ENCODE measurements around the gene NHLH1. TPM values are rescaled to one million over a fixed set of nuclear protein-coding genes. Genes with fewer than 3 reads are reported as not detected.

Gene NHLH1
- total RNA-seq, 2 experiments from 2014 or later = 0.63 to 0.68 TPM

DNA sequence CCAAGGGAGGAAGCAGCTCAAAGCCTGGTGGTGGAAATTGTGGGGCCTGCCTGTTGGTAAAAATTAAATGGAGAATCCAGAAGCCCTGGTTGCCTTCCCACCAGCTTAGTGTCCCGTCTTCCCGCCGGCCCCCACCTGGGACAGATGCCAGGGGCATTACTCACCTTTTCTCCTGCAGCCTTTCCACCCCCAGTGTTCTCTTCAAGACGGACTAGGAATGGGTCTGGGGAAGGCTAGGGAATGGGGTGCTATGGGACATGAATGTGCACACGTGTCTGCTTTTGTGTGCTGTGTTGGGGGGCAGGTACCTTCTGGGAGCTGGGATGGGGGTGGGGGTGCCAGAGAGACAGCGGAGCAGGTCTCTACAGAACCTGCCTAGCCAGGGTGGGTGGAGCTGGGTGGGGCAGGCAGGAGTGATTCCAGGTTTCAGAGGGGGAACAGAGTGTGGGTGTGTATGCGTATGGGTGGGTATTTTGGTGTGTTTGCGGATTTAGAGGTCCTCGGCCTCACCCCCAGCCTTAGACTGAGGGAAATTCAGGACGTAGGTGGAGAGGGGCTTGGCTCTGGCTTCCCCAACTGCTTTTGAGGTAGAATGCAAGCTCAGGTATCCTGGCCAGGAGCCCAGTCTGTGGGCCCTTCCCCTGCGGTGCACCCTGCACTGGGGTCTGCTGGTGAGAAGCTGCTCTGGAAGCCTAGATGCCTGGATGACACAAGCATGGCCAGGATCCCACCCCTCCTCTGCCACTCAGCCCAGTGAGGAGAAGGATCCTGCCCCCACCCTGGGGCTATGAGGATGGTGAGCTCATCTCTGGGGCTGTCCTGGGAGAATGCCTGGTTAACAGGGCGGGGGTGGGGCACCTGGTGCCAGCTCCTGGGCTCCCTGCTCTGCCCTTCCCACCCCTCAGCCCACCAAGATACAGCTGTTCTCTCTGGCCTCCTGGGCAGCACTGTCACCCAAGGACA lies 41.2 kb downstream of the NHLH1 start:
- CTCF ChIA-PET (ENCODE audit: unreplicated experiment) = interaction anchor here (0.6 to 0.7 kb wide), 2 partner anchors 115 to 359 kb away, joined by 3 read pairs; no protein-coding TSS in a partner anchor
- no peak for DNase-seq (ENCODE audit: low spot score)

DNA sequence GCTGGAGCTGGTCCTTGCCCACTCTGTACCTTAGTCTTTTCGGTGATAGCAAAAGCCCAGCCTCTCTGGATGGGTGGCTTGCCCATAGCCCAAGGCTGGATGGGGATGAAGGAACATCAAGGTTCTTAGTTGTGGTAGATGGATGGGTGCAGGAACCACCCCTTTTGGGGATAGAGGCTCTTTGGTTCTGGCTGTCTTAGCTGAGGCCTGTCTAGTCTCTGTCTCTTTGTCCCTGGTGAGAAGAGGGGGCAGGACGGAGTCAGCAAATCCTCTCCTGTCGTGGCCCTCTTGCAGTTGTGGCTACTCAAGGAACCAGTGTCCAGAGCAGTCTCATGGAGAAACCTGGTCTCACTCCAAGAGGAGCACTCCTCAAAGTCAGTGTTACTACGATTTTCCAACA lies 42.0 kb downstream of the NHLH1 start:
- ChIA-PET POLR2A (no interaction called here), CTCF (ENCODE audit: unreplicated experiment) (interaction anchor here (0.6 kb wide), 1 partner anchor 359 kb away, joined by 3 read pairs; no protein-coding TSS in a partner anchor)
- no peaks in the 10 kb centered on the region for H3K36me3 ChIP-seq (ENCODE audit: insufficient read depth, low read length)

More for the DNA sequence above, 41.2 kb downstream of the NHLH1 start:
- no peak overlapping the region for H3K4me2 ChIP-seq (ENCODE audit: low read length)
- H4K20me1 ChIP-seq (ENCODE audit: insufficient read depth, low read length) = no peaks in the 10 kb centered on the region
- no peaks in the 10 kb centered on the region for H3K79me2 ChIP-seq (ENCODE audit: insufficient read depth, low read depth, low read length)
- peaks cover 8% of the 10 kb centered on the region for H3K4me1 ChIP-seq (ENCODE audit: insufficient read depth, low read length, poor library complexity, severe bottlenecking)
- H3K27ac ChIP-seq (ENCODE audit: low read depth, low read length, poor library complexity, severe bottlenecking) = no peak overlapping the region
- no peak overlapping the region for H3K4me3 ChIP-seq (ENCODE audit: low read depth, low read length, poor library complexity, severe bottlenecking)
- H3K9me2 ChIP-seq (ENCODE audit: insufficient read depth, low read length) = no peaks in the 10 kb centered on the region
- intact Hi-C loops (cut with micrococcal nuclease; ENCODE audit: unreplicated experiment) = no loop called here
- no TSS peak for BruUV-seq (replicated peaks)
- TF ChIP-seq EZH2phosphoT487 (IDR thresholded peaks at IDR 0.05; ENCODE audit: borderline replicate concordance, low read depth, low read length) = no peak
- TF ChIP-seq, protein P1, sequence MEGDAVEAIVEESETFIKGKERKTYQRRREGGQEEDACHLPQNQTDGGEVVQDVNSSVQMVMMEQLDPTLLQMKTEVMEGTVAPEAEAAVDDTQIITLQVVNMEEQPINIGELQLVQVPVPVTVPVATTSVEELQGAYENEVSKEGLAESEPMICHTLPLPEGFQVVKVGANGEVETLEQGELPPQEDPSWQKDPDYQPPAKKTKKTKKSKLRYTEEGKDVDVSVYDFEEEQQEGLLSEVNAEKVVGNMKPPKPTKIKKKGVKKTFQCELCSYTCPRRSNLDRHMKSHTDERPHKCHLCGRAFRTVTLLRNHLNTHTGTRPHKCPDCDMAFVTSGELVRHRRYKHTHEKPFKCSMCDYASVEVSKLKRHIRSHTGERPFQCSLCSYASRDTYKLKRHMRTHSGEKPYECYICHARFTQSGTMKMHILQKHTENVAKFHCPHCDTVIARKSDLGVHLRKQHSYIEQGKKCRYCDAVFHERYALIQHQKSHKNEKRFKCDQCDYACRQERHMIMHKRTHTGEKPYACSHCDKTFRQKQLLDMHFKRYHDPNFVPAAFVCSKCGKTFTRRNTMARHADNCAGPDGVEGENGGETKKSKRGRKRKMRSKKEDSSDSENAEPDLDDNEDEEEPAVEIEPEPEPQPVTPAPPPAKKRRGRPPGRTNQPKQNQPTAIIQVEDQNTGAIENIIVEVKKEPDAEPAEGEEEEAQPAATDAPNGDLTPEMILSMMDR (conservative IDR thresholded peaks at IDR 0.05; ENCODE audit: low read length) = no peak
- no peaks in the 10 kb centered on the region for H3K9me3 ChIP-seq (ENCODE audit: low read length)
- H3K36me3 ChIP-seq (ENCODE audit: insufficient read depth, low read length) = no peaks in the 10 kb centered on the region
- POLR2A ChIA-PET = no interaction called here
- no peak overlapping the region for H2AFZ ChIP-seq (ENCODE audit: low read length)

More for the DNA sequence above, 42.0 kb downstream of the NHLH1 start:
- no peak for TF ChIP-seq EZH2phosphoT487 (IDR thresholded peaks at IDR 0.05; ENCODE audit: borderline replicate concordance, low read depth, low read length)
- TF ChIP-seq, protein P1 (conservative IDR thresholded peaks at IDR 0.05; ENCODE audit: low read length) = no peak
- no TSS peak for BruUV-seq (replicated peaks)
- intact Hi-C loops (cut with micrococcal nuclease; ENCODE audit: unreplicated experiment) = no loop called here
- Histone ChIP-seq H4K20me1 (ENCODE audit: insufficient read depth, low read length) (no peaks in the 10 kb centered on the region), H3K4me2 (ENCODE audit: low read length) (no peak overlapping the region), H3K79me2 (ENCODE audit: insufficient read depth, low read depth, low read length) (no peaks in the 10 kb centered on the region), H2AFZ (ENCODE audit: low read length) (no peak overlapping the region), H3K27ac (ENCODE audit: low read depth, low read length, poor library complexity, severe bottlenecking) (no peak overlapping the region), H3K9me2 (ENCODE audit: insufficient read depth, low read length) (no peaks in the 10 kb centered on the region), H3K4me1 (ENCODE audit: insufficient read depth, low read length, poor library complexity, severe bottlenecking) (peaks cover 4% of the 10 kb centered on the region), H3K4me3 (ENCODE audit: low read depth, low read length, poor library complexity, severe bottlenecking) (no peak overlapping the region), H3K9me3 (ENCODE audit: low read length) (no peaks in the 10 kb centered on the region)
- no peak for DNase-seq (ENCODE audit: low spot score)

Data from OCI-LY7 (cell line).